ENCODE data around the gene NR2C1.

- no peak for TF ChIP-seq CTCF (IDR thresholded peaks at IDR 0.05)
- TF ChIP-seq EP300 (IDR thresholded peaks at IDR 0.05): no peak
These were observed 23.0 kb upstream of the NR2C1 start for GRCh38 chr12:95096378-95096777.
